GM19395 (cell line): ENCODE data around the gene DCAF17.
"Not testable (repeated sequence)": the region's sequence is repeated elsewhere in the genome, so short reads cannot be mapped to it uniquely, and the experiment has no call there.

Experiments used
- ATAC-seq: cut with Tn5 transposase; IDR thresholded peaks from one replicate; pipeline ENCODE4 v1.9.1; 2021; ENCODE audit warnings: mild to moderate bottlenecking, moderate library complexity; ENCODE audit not compliant: unreplicated experiment

DCAF17 gene

GRCh38 chr2:171410101-171410500, 23.9 kb upstream of the DCAF17 start:
- no peak for ATAC-seq

GRCh38 chr2:171410624-171411023, 23.4 kb upstream of the DCAF17 start:
- no peak for ATAC-seq

GRCh38 chr2:171411214-171411613, 22.8 kb upstream of the DCAF17 start:
- no peak for ATAC-seq

GRCh38 chr2:171411791-171412483, 22.1 kb upstream of the DCAF17 start:
- ATAC-seq: no peak

- no peak for ATAC-seq
These were observed 21.4 kb upstream of the DCAF17 start for GRCh38 chr2:171412571-171413175.

- ATAC-seq: not testable (repeated sequence)
These were observed 19.4 kb upstream of the DCAF17 start for GRCh38 chr2:171414645-171415044.

GRCh38 chr2:171416009-171416926, 17.8 kb upstream of the DCAF17 start:
- peak; percentile 87 for ATAC-seq

- no peak for ATAC-seq
These were observed 14.7 kb upstream of the DCAF17 start for GRCh38 chr2:171419333-171419732.

GRCh38 chr2:171420728-171421563, 13.1 kb upstream of the DCAF17 start:
- ATAC-seq: no peak

- not testable (repeated sequence) for ATAC-seq
These were observed 11.1 kb upstream of the DCAF17 start for GRCh38 chr2:171422710-171423495.

- ATAC-seq: no peak
These were observed 3.3 kb upstream of the DCAF17 start for GRCh38 chr2:171430516-171431410.

GRCh38 chr2:171431677-171432167, 2.3 kb upstream of the DCAF17 start:
- no peak for ATAC-seq

GRCh38 chr2:171432206-171432968, 1.6 kb upstream of the DCAF17 start:
- no peak for ATAC-seq

- ATAC-seq: no peak
These were observed 860 bp upstream of the DCAF17 start for GRCh38 chr2:171432969-171433762.

- no peak for ATAC-seq
These were observed 338 bp upstream of the DCAF17 start, which contains the start of gene METTL8 for GRCh38 chr2:171433763-171434012. Gene METTL8, minus strand, starts transcription at chr2:171433990. Its CDS starts 41,805 bp downstream, at chr2:171392185.

- ATAC-seq: no peak
These were observed 2.3 kb downstream of the DCAF17 start for GRCh38 chr2:171436307-171436706.

- ATAC-seq: no peak
These were observed 7.4 kb downstream of the DCAF17 start for GRCh38 chr2:171441470-171441869.
